Nephron (organoid): Measurements from ENCODE around the gene MGARP.
A peak's percentile ranks its signal among the peaks of the same experiment; 100 is the strongest.

Source experiments
- H3K27ac Mint-ChIP-seq, 3 experiments: 2 replicates each; pipeline ENCODE4 v1.8.0; 2020; ENCODE audit warnings: mixed read lengths in 3 of 3, mild to moderate bottlenecking in 2 of 3, moderate library complexity in 1 of 3
- H3K27me3 Mint-ChIP-seq: 2 replicates; pipeline ENCODE4 v1.8.0; 2021; ENCODE audit warnings: low read depth, mild to moderate bottlenecking, moderate library complexity, mixed read lengths
- H3K36me3 Mint-ChIP-seq: 2 replicates; pipeline ENCODE4 v1.8.0; 2020; ENCODE audit warnings: low read depth, mixed read lengths
- H3K4me1 Mint-ChIP-seq: 2 replicates; pipeline ENCODE4 v1.8.0; 2020; ENCODE audit warnings: mixed read lengths
- H3K4me3 Mint-ChIP-seq, 3 experiments: 2 replicates each; pipeline ENCODE4 v1.8.0; 2020; ENCODE audit warnings: mild to moderate bottlenecking in 3 of 3, mixed read lengths in 3 of 3, moderate library complexity in 2 of 3
- H3K9me3 Mint-ChIP-seq: 2 replicates; pipeline ENCODE4 v1.8.0; 2020; ENCODE audit warnings: mixed read lengths
- TF ChIP-seq, protein P1 (sequence below), 3 experiments: fragments of 200-600 bp; sonication (generic); IDR thresholded peaks; one replicate each; pipeline ENCODE4 v1.5.0; 2021; ENCODE audit warnings: antibody characterized with exemption in 3 of 3; ENCODE audit not compliant: unreplicated experiment in 3 of 3

Gene MGARP

DNA sequence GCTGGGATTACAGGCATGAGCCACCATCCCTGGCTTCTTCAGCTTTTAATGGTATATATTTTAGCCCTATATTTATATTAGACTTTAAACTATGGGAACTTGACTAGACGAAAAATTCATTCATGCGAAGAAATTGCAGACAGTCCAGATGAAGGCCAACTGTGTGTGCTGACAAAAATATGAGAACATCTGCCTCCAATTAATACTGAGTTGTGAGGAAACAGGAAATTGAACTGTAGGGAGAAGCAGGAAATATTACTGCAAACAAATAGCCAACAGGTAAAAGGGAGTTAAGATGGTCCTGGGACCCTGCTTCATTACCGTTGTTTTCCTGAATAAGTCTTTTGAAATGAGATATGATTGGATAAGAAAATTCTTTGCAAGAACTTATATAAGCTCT is 26.3 kb downstream of the MGARP start:
- H3K9me3 Mint-ChIP-seq, result no peaks in the 10 kb centered on the region
- no peaks in the 10 kb centered on the region for H3K36me3 Mint-ChIP-seq
- H3K4me3 Mint-ChIP-seq, result no peak overlapping the region
- TF ChIP-seq, protein P1, sequence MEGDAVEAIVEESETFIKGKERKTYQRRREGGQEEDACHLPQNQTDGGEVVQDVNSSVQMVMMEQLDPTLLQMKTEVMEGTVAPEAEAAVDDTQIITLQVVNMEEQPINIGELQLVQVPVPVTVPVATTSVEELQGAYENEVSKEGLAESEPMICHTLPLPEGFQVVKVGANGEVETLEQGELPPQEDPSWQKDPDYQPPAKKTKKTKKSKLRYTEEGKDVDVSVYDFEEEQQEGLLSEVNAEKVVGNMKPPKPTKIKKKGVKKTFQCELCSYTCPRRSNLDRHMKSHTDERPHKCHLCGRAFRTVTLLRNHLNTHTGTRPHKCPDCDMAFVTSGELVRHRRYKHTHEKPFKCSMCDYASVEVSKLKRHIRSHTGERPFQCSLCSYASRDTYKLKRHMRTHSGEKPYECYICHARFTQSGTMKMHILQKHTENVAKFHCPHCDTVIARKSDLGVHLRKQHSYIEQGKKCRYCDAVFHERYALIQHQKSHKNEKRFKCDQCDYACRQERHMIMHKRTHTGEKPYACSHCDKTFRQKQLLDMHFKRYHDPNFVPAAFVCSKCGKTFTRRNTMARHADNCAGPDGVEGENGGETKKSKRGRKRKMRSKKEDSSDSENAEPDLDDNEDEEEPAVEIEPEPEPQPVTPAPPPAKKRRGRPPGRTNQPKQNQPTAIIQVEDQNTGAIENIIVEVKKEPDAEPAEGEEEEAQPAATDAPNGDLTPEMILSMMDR (IDR thresholded peaks at IDR 0.05; ENCODE audit: unreplicated experiment in 3 of 3), result no peak
- no peak overlapping the region for H3K27ac Mint-ChIP-seq
- H3K27me3 Mint-ChIP-seq, result no peaks in the 10 kb centered on the region
- H3K4me1 Mint-ChIP-seq, result no peaks in the 10 kb centered on the region

DNA sequence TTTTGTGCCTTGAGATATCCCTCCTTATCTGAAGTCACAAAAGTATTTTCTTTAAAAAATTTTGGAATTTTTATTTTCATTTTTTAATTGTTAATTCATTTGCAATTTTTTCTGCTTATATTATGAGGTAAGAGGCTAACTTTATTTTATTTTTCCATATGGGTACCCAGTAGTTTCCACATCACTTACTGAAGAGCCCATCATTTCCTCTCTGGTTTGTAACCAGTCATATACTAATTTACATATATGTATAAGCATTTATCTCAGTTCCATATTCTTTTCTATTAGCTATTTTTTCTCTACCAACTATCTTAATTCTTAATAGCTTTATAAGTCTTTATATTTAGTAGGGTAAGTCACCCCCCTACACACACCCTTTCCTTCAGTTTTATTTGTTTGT is 27.0 kb downstream of the MGARP start:
- Mint-ChIP-seq H3K36me3 (no peaks in the 10 kb centered on the region), H3K27me3 (no peaks in the 10 kb centered on the region), H3K4me1 (no peaks in the 10 kb centered on the region), H3K4me3 (no peak overlapping the region), H3K9me3 (no peaks in the 10 kb centered on the region), H3K27ac (no peak overlapping the region)
- TF ChIP-seq, protein P1 (IDR thresholded peaks at IDR 0.05; ENCODE audit: unreplicated experiment in 3 of 3), result no peak

DNA sequence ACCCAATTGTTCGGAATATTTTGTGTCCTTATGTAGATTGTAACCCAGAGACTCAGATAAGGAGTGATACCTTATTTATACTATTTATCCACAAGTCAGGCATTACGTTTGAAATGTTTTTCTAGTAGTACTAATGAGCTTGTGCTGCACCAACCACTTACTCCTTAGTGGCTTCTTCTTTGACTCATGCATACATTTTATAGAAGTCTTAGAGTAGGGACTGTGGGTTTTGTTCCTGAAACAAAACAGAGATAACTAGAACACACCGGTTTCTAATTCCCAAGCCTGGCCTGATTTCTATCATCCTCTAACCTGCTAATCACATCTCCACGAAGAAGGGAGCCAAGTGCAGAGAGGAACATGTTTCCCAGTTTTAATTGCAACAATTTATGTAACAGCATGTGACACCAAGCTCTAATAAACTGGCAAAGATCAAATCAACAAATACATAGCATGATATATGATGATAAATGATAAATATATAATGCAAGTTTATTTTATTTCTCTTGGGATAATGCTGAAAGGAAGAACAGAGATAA is 32.3 kb downstream of the MGARP start:
- H3K4me1 Mint-ChIP-seq, result peaks cover 16% of the 10 kb centered on the region
- no peaks in the 10 kb centered on the region for H3K36me3 Mint-ChIP-seq
- no peaks in the 10 kb centered on the region for H3K27me3 Mint-ChIP-seq
- no peak overlapping the region for H3K27ac Mint-ChIP-seq
- H3K9me3 Mint-ChIP-seq, result no peaks in the 10 kb centered on the region
- TF ChIP-seq, protein P1 (IDR thresholded peaks at IDR 0.05; ENCODE audit: unreplicated experiment in 3 of 3), result no peak
- no peak overlapping the region for H3K4me3 Mint-ChIP-seq

DNA sequence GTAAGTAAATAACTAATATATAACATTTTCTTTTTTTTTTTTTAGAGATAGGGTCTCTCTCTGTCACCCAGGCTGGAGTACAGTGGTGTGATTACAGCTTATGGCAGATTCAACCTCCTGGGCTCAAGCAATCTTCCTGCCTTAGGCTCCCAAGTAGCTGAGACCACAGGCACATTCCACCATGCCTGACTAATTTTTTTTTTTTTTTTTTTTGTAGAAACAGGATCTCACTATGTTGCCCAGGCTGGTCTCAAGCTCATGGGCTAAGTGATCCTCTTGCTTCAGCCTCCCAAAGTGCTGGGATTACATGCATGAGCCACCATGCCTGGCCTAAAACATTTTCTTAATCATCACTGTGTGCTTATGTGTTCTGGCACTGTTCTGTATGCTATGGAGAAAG is 32.8 kb downstream of the MGARP start:
- H3K9me3 Mint-ChIP-seq, result no peaks in the 10 kb centered on the region
- H3K36me3 Mint-ChIP-seq, result no peaks in the 10 kb centered on the region
- H3K4me3 Mint-ChIP-seq, result no peak overlapping the region
- no peaks in the 10 kb centered on the region for H3K27me3 Mint-ChIP-seq
- peaks cover 16% of the 10 kb centered on the region for H3K4me1 Mint-ChIP-seq
- TF ChIP-seq, protein P1 (IDR thresholded peaks at IDR 0.05; ENCODE audit: unreplicated experiment in 3 of 3), result no peak
- H3K27ac Mint-ChIP-seq, result no peak overlapping the region

DNA sequence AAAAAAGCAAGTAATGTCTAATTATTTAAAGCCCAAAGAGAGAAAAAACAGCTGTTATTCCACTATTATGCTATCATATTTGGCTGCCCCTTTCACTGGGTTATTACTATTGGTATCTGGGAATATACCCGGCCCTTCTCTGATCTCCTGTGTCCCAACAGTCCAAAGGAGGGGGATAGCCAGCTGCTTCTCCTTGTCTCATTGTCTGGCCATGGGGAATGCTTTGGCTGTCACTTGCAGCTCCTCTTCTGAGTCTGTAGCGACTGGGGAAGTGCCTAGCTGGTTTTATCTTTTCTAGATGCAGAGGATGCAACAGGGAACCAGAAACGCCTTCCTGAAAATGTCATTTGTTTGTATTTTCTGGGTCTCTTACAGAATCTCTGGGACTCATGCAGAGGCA is 33.9 kb downstream of the MGARP start:
- TF ChIP-seq, protein P1 (IDR thresholded peaks at IDR 0.05; ENCODE audit: unreplicated experiment in 3 of 3), result no peak
- no peak overlapping the region for H3K4me3 Mint-ChIP-seq
- H3K9me3 Mint-ChIP-seq, result peaks cover 4% of the 10 kb centered on the region
- H3K27me3 Mint-ChIP-seq, result peaks cover 3% of the 10 kb centered on the region
- peak overlapping the region; percentile 51 to 67 (median 54) for H3K27ac Mint-ChIP-seq
- peaks cover 23% of the 10 kb centered on the region for H3K4me1 Mint-ChIP-seq
- no peaks in the 10 kb centered on the region for H3K36me3 Mint-ChIP-seq

DNA sequence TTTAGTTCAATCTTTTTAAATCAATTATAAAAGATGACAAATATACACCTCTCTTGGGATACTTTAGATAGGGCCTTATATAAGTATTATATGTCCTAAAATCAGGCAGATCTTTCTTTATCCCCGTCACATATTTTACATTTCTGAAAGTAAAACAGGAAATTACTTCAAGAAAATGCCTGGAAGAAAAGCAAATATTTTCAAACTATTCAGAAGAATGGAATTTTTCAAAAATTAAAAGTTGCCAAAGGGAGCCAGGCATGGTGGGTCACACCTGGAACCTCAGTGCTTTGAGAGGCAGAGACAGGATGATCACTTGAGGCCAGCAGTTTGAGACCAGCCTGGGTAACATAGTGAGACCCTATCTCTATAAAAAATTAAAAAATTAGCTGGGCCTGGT is 34.4 kb downstream of the MGARP start:
- Mint-ChIP-seq H3K4me3 (no peak overlapping the region), H3K9me3 (peaks cover 4% of the 10 kb centered on the region), H3K36me3 (no peaks in the 10 kb centered on the region), H3K27me3 (peaks cover 3% of the 10 kb centered on the region), H3K4me1 (peaks cover 25% of the 10 kb centered on the region), H3K27ac (peak overlapping the region in 1 of 3 experiments; percentile 51)
- TF ChIP-seq, protein P1 (IDR thresholded peaks at IDR 0.05; ENCODE audit: unreplicated experiment in 3 of 3), result no peak
